GM12878 (cell line): Measurements from ENCODE around the gene SCAANT1. TPM values are rescaled to one million over a fixed set of nuclear protein-coding genes. Genes with fewer than 3 reads are reported as not detected.

Experiments used
- ATAC-seq: fragments of 200-7000 bp; cut with Tn5 transposase; 3 replicates; pipeline ENCODE4 v1.9.1; 2020; ENCODE audit warnings: mild to moderate bottlenecking, moderate library complexity
- BruUV-seq: library from RNA; stranded (reverse); fragments of 400-500 nt; replicated peaks from 2 replicates; lab custom pipeline; 2021; lab: Mats Ljungman, UMichigan
- CTCF ChIA-PET: fragments of 300-600 bp; sonication (Branson Sonifier 250); formaldehyde crosslinking; extraction: SDS; loops from one replicate; lab custom pipeline; 2021; ENCODE audit warnings: inconsistent platforms; lab: Yijun Ruan, JAX
- POLR2A ChIA-PET: fragments of 350-600 bp; formaldehyde crosslinking; extraction: SDS; loops from one replicate; lab custom pipeline; 2021; ENCODE audit warnings: inconsistent platforms; lab: Charles Lee
- RAD21 ChIA-PET: fragments of 300-600 bp; sonication (Branson Sonifier 250); formaldehyde crosslinking; loops from one replicate; lab custom pipeline; 2023; ENCODE audit warnings: antibody characterized with exemption; ENCODE audit not compliant: unreplicated experiment; lab: Charles Lee
- SMC1A ChIA-PET: fragments of 300-600 bp; sonication (Branson Sonifier 250); formaldehyde crosslinking; loops from one replicate; lab custom pipeline; 2023; ENCODE audit not compliant: unreplicated experiment, uncharacterized antibody; lab: Charles Lee
- DNase-seq: peaks from one replicate; pipeline ENCODE4 v3.0.0-alpha.2; 2011; ENCODE audit warnings: low read depth, low spot score
- FAIRE-seq: peaks from 3 replicates; lab custom pipeline; 2011; peaks lifted over from hg19 to GRCh38; lab: Jason Lieb, UNC
- H2AFZ ChIP-seq: 2 replicates; pipeline ENCODE4 v1.6.0; 2011; ENCODE audit warnings: low read depth, low read length, control low read depth; ENCODE audit not compliant: control insufficient read depth
- H3K27ac ChIP-seq: 2 replicates; pipeline ENCODE4 v1.5.1; 2011; ENCODE audit warnings: control low read depth; ENCODE audit not compliant: control insufficient read depth, insufficient read depth
- H3K27me3 ChIP-seq, 2 experiments: replicated peaks in 1 of 2; 2 replicates each; pipeline versions ENCODE4 v1.6.0 to v1.6.1; 2011; ENCODE audit warnings: low read length in 1 of 2; ENCODE audit not compliant: control insufficient read depth in 2 of 2, insufficient read depth in 2 of 2
- H3K36me3 ChIP-seq, 2 experiments: 2 replicates each; pipeline ENCODE4 v1.5.1; 2011; ENCODE audit warnings: low read length in 1 of 2; ENCODE audit not compliant: control insufficient read depth in 2 of 2, insufficient read depth in 2 of 2
- H3K4me1 ChIP-seq: 2 replicates; pipeline ENCODE4 v1.6.1; 2011; ENCODE audit warnings: mild to moderate bottlenecking, low read length, moderate library complexity, mixed read lengths; ENCODE audit not compliant: control insufficient read depth, insufficient read depth
- H3K4me2 ChIP-seq: 2 replicates; pipeline ENCODE4 v1.6.0; 2011; ENCODE audit warnings: control low read depth; ENCODE audit not compliant: control insufficient read depth, insufficient read depth
- H3K4me3 ChIP-seq: fragments of 200-600 bp; sonication (generic); 2 replicates; pipeline ENCODE4 v1.5.1; 2016
- H3K79me2 ChIP-seq: 2 replicates; pipeline ENCODE4 v1.6.0; 2011; ENCODE audit warnings: low read length; ENCODE audit not compliant: control insufficient read depth, insufficient read depth
- H3K9ac ChIP-seq: 2 replicates; pipeline ENCODE4 v1.8.0; 2011; ENCODE audit warnings: low read length, control low read depth, mixed read lengths; ENCODE audit not compliant: control insufficient read depth, insufficient read depth
- H3K9me3 ChIP-seq: replicated peaks from 3 replicates; pipeline ENCODE4 v1.5.1; 2011; ENCODE audit warnings: mild to moderate bottlenecking, low read length; ENCODE audit not compliant: control insufficient read depth, insufficient read depth
- H4K20me1 ChIP-seq: 2 replicates; pipeline ENCODE4 v1.6.0; 2011; ENCODE audit not compliant: control insufficient read depth, insufficient read depth
- CBX3 ChIP-seq: fragments of 200-600 bp; sonication (generic); IDR thresholded peaks from 2 replicates; pipeline ENCODE4 v1.6.1; 2016; ENCODE audit warnings: low read depth, borderline replicate concordance
- E4F1 ChIP-seq: fragments of 450-650 bp; IDR thresholded peaks from 2 replicates; pipeline ENCODE4 v1.6.1; 2018; ENCODE audit warnings: borderline replicate concordance, mild to moderate bottlenecking; ENCODE audit not compliant: partially characterized antibody
- EP300 ChIP-seq, 2 experiments: fragments of 150-350 bp in 1 of 2; IDR thresholded peaks; 2 replicates each; pipeline ENCODE4 v1.6.1; 2011 to 2012; ENCODE audit warnings: low read depth in 2 of 2, low read length in 2 of 2, borderline replicate concordance in 1 of 2, improper control_type of control experiment in 1 of 2, inconsistent platforms in 1 of 2; ENCODE audit not compliant: control insufficient read depth in 1 of 2
- GABPA ChIP-seq: IDR thresholded peaks from 2 replicates; pipeline ENCODE4 v1.6.1; 2014; ENCODE audit warnings: antibody characterized with exemption, low read depth, mild to moderate bottlenecking, inconsistent platforms
- KDM1A ChIP-seq: fragments of 200-600 bp; sonication (generic); IDR thresholded peaks from 2 replicates; pipeline ENCODE4 v1.6.1; 2016; ENCODE audit warnings: borderline replicate concordance
- RELB ChIP-seq: fragments of 450-650 bp; IDR thresholded peaks from 2 replicates; pipeline ENCODE4 v1.6.1; 2017; ENCODE audit warnings: low read depth, mild to moderate bottlenecking, moderate library complexity
- TBL1XR1 ChIP-seq: IDR thresholded peaks from 2 replicates; pipeline ENCODE4 v1.6.1; 2012; ENCODE audit warnings: low read depth, low read length, improper control_type of control experiment
- ZBED1 ChIP-seq: IDR thresholded peaks from 2 replicates; pipeline ENCODE4 v1.6.1; 2016; ENCODE audit warnings: borderline replicate concordance
- ZNF622 ChIP-seq: fragments of 450-650 bp; IDR thresholded peaks from 2 replicates; pipeline ENCODE4 v1.6.1; 2017; ENCODE audit warnings: mild to moderate bottlenecking, inconsistent platforms
- ZSCAN29 ChIP-seq: fragments of 450-650 bp; IDR thresholded peaks from 2 replicates; pipeline ENCODE4 v1.6.1; 2017; ENCODE audit warnings: mild to moderate bottlenecking, moderate library complexity
- WGBS: methylation state at CpG from one replicate; pipeline ENCODE4 v1.1.6; 2016; ENCODE audit warnings: low lambda C conversion rate; ENCODE audit not compliant: insufficient replicate concordance, insufficient coverage; ENCODE audit errors: missing lambda C conversion rate; 5-methylcytosine and 5-hydroxymethylcytosine counted together
- in situ Hi-C: fragments of 300-500 bp; cut with MboI; formaldehyde crosslinking; loops from 9 replicates; pipeline ENCODE4 v1.14.3; 2018; ENCODE audit warnings: mixed read lengths
- intact Hi-C: fragments of 100-400 bp; cut with micrococcal nuclease; formaldehyde crosslinking; loops from one replicate; pipeline ENCODE4 v1.14.2; 2022; ENCODE audit not compliant: unreplicated experiment
- polyA plus RNA-seq, 11 experiments: library from polyadenylated mRNA; depleted of rRNA in 4 of 11; unstranded in 6 of 11; stranded (reverse) in 5 of 11; fragments of >200 nt; fragmentation: Nextera tagmentation in 4 of 11; fragmentation: Illumina TruSeq in 1 of 11; extraction: Ambion mirVana in 4 of 11; extraction: Trizol in 1 of 11; gene quantifications; 1 replicate in 1 of 11; 2 replicates in 10 of 11; pipeline versions ENCODE4 v1.2.1 to v1.2.3, GENCODE V29; 2011 to 2016; ENCODE audit warnings: inconsistent platforms in 2 of 11, missing spikeins in 2 of 11, low read depth in 1 of 11
- total RNA-seq, 4 experiments: library from RNA; depleted of rRNA in 3 of 4; stranded (reverse); fragments of >200 nt in 3 of 4; fragmentation: Illumina TruSeq in 1 of 4; extraction: Trizol in 1 of 4; gene quantifications; 2 replicates each; pipeline versions ENCODE4 v1.2.1 to v1.2.3, GENCODE V29; 2013 to 2021

The SCAANT1 gene
- total and polyA plus RNA-seq, 10 of the 15 experiments (the other 5 are each of a cell fraction or from before 2014, with no cell fraction given), result 0.60 to 1.7 (median 0.95) TPM; not detected in 6

- TF ChIP-seq GABPA, result no peak
- TF ChIP-seq ZNF622, result no peak
- no peak for TF ChIP-seq KDM1A
- no peak for TF ChIP-seq ZSCAN29
- TF ChIP-seq EP300 (IDR thresholded peaks at IDR 0.05; ENCODE audit: borderline replicate concordance in 1 of 2, control insufficient read depth in 1 of 2, low read depth in 2 of 2, low read length in 2 of 2), result no peak
- no peak for TF ChIP-seq TBL1XR1
Measured at GRCh38 chr3:63926309-63926708, 14.1 kb upstream of the SCAANT1 start (continued).

GRCh38 chr3:63922491-63923199 is 10.5 kb upstream of the SCAANT1 start:
- intact Hi-C loops, result no loop called here
- CTCF ChIA-PET, result interaction anchor here (1.0 to 1.6 kb wide), 4 partner anchors 13 to 39 kb away, joined by 3 to 6 read pairs (median 4); no protein-coding TSS in a partner anchor
- FAIRE-seq, result no peak

More at GRCh38 chr3:63922491-63923199, 10.5 kb upstream of the SCAANT1 start:
- peak overlapping the region; percentile 56 for H3K27ac ChIP-seq
- no peak overlapping the region for H3K4me3 ChIP-seq
- TF ChIP-seq CBX3 (no peak), RELB (0 out of 2 replicates have a peak, but pooled peaks have one; percentile 35), E4F1 (no peak), ZBED1 (no peak)
- H3K4me1 ChIP-seq, result peaks cover 39% of the 10 kb centered on the region
- no peaks in the 10 kb centered on the region for H3K9me3 ChIP-seq
- 2% methylated on average over 2 of the region's 2 CpGs for WGBS
- H4K20me1 ChIP-seq, result no peaks in the 10 kb centered on the region
- ChIA-PET SMC1A (interaction anchor here (0.7 to 1.3 kb wide), 6 partner anchors 14 to 304 kb away, joined by 3 to 5 read pairs (median 3); no protein-coding TSS in a partner anchor), RAD21 (interaction anchor here (1.1 kb wide), 2 partner anchors 11 to 44 kb away, joined by 3 read pairs; no protein-coding TSS in a partner anchor), POLR2A (interaction anchor here (0.9 to 1.1 kb wide), 2 partner anchors 13 to 22 kb away, joined by 3 to 6 read pairs; no protein-coding TSS in a partner anchor)
- peak overlapping the region; percentile 75 for H3K4me2 ChIP-seq
- H3K36me3 ChIP-seq, result peaks cover 0 to 16% of the 10 kb centered on the region in 2 experiments; a peak in 3 of 4 replicates
- H3K9ac ChIP-seq, result 0 out of 2 replicates have a peak overlapping the region, but pooled peaks have one; percentile 8
- no TSS peak for BruUV-seq
- ATAC-seq (peak; percentile 69), DNase-seq (no peak)
- in situ Hi-C loops, result no loop called here
- H2AFZ ChIP-seq, result no peak overlapping the region
- peaks cover 5% of the 10 kb centered on the region for H3K79me2 ChIP-seq
- H3K27me3 ChIP-seq, result no peaks in the 10 kb centered on the region
